CD4-positive, alpha-beta T cell (primary cell): ENCODE data around the gene CFAP107. TPM values are rescaled to one million over a fixed set of nuclear protein-coding genes. Genes with fewer than 3 reads are reported as not detected.
"Not testable (repeated sequence)": the region's sequence is repeated elsewhere in the genome, so short reads cannot be mapped to it uniquely, and the experiment has no call there.

Source experiments
- ATAC-seq: fragments of 200-7000 bp; cut with Tn5 transposase; one replicate; pipeline ENCODE4 v1.10.0; 2022; ENCODE audit warnings: mild to moderate bottlenecking; ENCODE audit not compliant: poor library complexity
- CTCF ChIA-PET: fragments of 350-600 bp; sonication (Branson Sonifier 250); formaldehyde crosslinking; loops from one replicate; lab custom pipeline; 2021; ENCODE audit warnings: antibody characterized with exemption, inconsistent platforms; lab: Charles Lee
- POLR2A ChIA-PET: fragments of 350-600 bp; sonication (Branson Sonifier 250); formaldehyde crosslinking; loops from one replicate; lab custom pipeline; 2021; ENCODE audit warnings: antibody characterized with exemption, inconsistent platforms; lab: Charles Lee
- DNase-seq, 14 experiments: peaks; one replicate each; pipeline ENCODE4 v3.0.0-alpha.2; 2013 to 2020; ENCODE audit warnings: mixed read lengths in 2 of 14
- H3K27ac ChIP-seq, 2 donors: one replicate each; pipeline versions ENCODE4 v1.5.1 to v1.7.0; 2013; ENCODE audit warnings: low read length in 2 of 2, low read depth in 1 of 2, mild to moderate bottlenecking in 1 of 2
- H3K27me3 ChIP-seq, 2 experiments: 1 replicate in 1 of 2; 2 replicates in 1 of 2; pipeline versions ENCODE4 v1.6.1 to v1.7.0; 2013; ENCODE audit warnings: low read length in 2 of 2, control low read depth in 1 of 2, mild to moderate bottlenecking in 1 of 2, moderate library complexity in 1 of 2; ENCODE audit not compliant: insufficient read depth in 2 of 2, control insufficient read depth in 1 of 2
- H3K36me3 ChIP-seq: one replicate; pipeline ENCODE4 v1.6.1; 2013; ENCODE audit warnings: low read length, control low read depth; ENCODE audit not compliant: insufficient read depth
- H3K4me1 ChIP-seq: one replicate; pipeline ENCODE4 v1.6.1; 2013; ENCODE audit warnings: low read length, control low read depth; ENCODE audit not compliant: insufficient read depth
- H3K4me3 ChIP-seq: one replicate; pipeline ENCODE4 v1.5.1; 2013; ENCODE audit warnings: mild to moderate bottlenecking, low read length, moderate library complexity
- H3K9me3 ChIP-seq, 2 experiments: 1 replicate in 1 of 2; 2 replicates in 1 of 2; pipeline versions ENCODE4 v1.6.1 to v1.7.0; 2013; ENCODE audit warnings: low read length in 2 of 2, mild to moderate bottlenecking in 2 of 2, control low read depth in 1 of 2, moderate library complexity in 1 of 2; ENCODE audit not compliant: control insufficient read depth in 1 of 2, insufficient read depth in 1 of 2
- H3K27ac Mint-ChIP-seq: one replicate; pipeline ENCODE4 v1.8.0; 2020; ENCODE audit warnings: mixed read lengths
- H3K27me3 Mint-ChIP-seq: one replicate; pipeline ENCODE4 v1.8.0; 2021; ENCODE audit warnings: mixed read lengths
- H3K36me3 Mint-ChIP-seq: one replicate; pipeline ENCODE4 v1.8.0; 2021; ENCODE audit warnings: low read depth, mixed read lengths
- H3K4me1 Mint-ChIP-seq: one replicate; pipeline ENCODE4 v1.8.0; 2021; ENCODE audit warnings: low read depth, mixed read lengths
- H3K4me3 Mint-ChIP-seq: one replicate; pipeline ENCODE4 v1.8.0; 2020; ENCODE audit warnings: mild to moderate bottlenecking, mixed read lengths
- H3K9me3 Mint-ChIP-seq: one replicate; pipeline ENCODE4 v1.8.0; 2020; ENCODE audit warnings: mixed read lengths
- intact Hi-C, 2 experiments: fragments of 100-400 bp; cut with DNase I in 1 of 2; cut with micrococcal nuclease in 1 of 2; formaldehyde crosslinking; loops; one replicate each; pipeline versions ENCODE4 v1.15.1 to v1.9.0; 2023 to 2025; cut with DNase I, micrococcal nuclease
- total RNA-seq, 174 experiments: library from RNA in 2 of 174; stranded (reverse) in 2 of 174; gene quantifications; one replicate each; pipeline ENCODE4 v1.2.3 and lab custom pipeline; 2021 to 2026
- TF ChIP-seq, protein P1 (sequence below): fragments of 200-600 bp; IDR thresholded peaks from one replicate; pipeline ENCODE4 v1.8.0; 2022; ENCODE audit warnings: antibody characterized with exemption, mild to moderate bottlenecking

Gene CFAP107
- total RNA-seq, 2 experiments from 2014 or later: not detected

DNA sequence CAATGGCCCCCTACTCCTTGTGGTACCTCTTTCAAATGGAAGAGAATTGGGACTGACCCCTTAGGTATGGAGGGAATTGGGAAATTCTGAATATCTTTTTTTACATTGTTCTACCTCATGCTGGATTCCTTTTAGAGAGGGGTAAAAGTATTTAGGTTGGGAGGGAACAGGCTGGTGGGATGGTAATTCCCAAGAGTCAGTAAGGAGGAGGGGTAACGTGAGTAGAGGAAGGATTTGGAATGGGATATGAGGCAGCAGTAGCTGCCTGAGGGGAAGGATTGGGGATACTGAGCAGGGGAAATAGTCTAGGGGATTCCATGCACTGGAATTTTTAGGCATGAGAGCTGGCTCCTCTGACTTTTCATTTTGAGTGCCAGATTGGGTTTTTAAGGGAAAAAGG is 33.9 kb upstream of the CFAP107 start:
- TF ChIP-seq, protein P1, sequence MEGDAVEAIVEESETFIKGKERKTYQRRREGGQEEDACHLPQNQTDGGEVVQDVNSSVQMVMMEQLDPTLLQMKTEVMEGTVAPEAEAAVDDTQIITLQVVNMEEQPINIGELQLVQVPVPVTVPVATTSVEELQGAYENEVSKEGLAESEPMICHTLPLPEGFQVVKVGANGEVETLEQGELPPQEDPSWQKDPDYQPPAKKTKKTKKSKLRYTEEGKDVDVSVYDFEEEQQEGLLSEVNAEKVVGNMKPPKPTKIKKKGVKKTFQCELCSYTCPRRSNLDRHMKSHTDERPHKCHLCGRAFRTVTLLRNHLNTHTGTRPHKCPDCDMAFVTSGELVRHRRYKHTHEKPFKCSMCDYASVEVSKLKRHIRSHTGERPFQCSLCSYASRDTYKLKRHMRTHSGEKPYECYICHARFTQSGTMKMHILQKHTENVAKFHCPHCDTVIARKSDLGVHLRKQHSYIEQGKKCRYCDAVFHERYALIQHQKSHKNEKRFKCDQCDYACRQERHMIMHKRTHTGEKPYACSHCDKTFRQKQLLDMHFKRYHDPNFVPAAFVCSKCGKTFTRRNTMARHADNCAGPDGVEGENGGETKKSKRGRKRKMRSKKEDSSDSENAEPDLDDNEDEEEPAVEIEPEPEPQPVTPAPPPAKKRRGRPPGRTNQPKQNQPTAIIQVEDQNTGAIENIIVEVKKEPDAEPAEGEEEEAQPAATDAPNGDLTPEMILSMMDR: no peak
- no peaks in the 10 kb centered on the region for H3K9me3 Mint-ChIP-seq
- H3K4me1 Mint-ChIP-seq: no peaks in the 10 kb centered on the region
- H3K36me3 Mint-ChIP-seq: no peaks in the 10 kb centered on the region
- peaks cover 16% of the 10 kb centered on the region for H3K27me3 Mint-ChIP-seq
- H3K4me3 Mint-ChIP-seq: no peak overlapping the region
- Histone ChIP-seq H3K4me1 (no peaks in the 10 kb centered on the region), H3K4me3 (no peak overlapping the region), H3K27me3 (peaks cover 0 to 4% of the 10 kb centered on the region in 2 experiments), H3K36me3 (no peaks in the 10 kb centered on the region), H3K27ac (no peak overlapping the region), H3K9me3 (no peaks in the 10 kb centered on the region)
- no peak for DNase-seq
- ChIA-PET POLR2A (no interaction called here), CTCF (no interaction called here)
- no peak overlapping the region for H3K27ac Mint-ChIP-seq
- no peak for ATAC-seq
- intact Hi-C loops: no loop called here

DNA sequence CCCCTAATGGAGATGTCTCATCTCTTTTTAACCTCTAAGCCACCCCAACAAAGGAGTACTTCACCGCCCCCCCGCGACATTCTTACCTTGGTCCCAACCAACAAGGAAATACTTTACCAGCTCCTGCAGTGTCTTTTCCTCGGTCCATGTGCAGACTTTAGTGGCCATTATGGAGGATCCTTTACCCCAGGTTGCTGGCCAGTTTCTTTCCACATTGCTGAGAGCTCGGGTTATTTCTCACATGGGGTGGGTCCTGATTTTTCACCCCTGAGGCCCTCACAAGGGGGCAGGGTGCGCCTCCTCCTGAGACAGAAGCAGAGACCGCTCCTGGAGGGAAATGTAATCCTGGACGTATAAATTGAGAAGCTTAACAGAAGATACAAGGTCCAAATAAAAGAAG is 33.1 kb upstream of the CFAP107 start:
- Histone ChIP-seq H3K4me3 (no peak overlapping the region), H3K4me1 (no peaks in the 10 kb centered on the region), H3K36me3 (no peaks in the 10 kb centered on the region), H3K27me3 (peaks cover 4 to 5% of the 10 kb centered on the region in 2 experiments), H3K27ac (no peak overlapping the region), H3K9me3 (no peaks in the 10 kb centered on the region)
- H3K9me3 Mint-ChIP-seq: no peaks in the 10 kb centered on the region
- H3K27me3 Mint-ChIP-seq: peaks cover 20% of the 10 kb centered on the region
- no peaks in the 10 kb centered on the region for H3K4me1 Mint-ChIP-seq
- no peak for DNase-seq
- H3K4me3 Mint-ChIP-seq: no peak overlapping the region
- ATAC-seq: no peak
- no peaks in the 10 kb centered on the region for H3K36me3 Mint-ChIP-seq
- ChIA-PET CTCF (no interaction called here), POLR2A (no interaction called here)
- no peak overlapping the region for H3K27ac Mint-ChIP-seq
- TF ChIP-seq, protein P1: no peak
- intact Hi-C loops: no loop called here

DNA sequence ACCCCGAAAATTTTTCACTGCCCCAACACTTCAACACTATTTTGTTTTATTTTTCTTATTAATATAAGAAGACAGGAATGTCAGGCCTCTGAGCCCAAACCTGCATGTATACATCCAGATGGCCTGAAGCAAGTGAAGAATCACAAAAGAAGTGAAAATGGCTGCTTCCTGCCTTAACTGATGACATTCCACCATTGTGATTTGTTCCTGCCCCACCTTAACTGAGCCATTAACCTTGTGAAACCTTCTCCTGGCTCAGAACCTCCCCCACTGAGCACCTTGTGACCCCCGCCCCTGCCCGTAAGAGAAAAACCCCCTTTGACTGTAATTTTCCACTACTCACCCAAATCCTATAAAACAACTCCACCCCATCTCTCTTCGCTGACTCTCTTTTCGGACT is 32.3 kb upstream of the CFAP107 start:
- ATAC-seq, intact Hi-C loops: not testable (repeated sequence)

DNA sequence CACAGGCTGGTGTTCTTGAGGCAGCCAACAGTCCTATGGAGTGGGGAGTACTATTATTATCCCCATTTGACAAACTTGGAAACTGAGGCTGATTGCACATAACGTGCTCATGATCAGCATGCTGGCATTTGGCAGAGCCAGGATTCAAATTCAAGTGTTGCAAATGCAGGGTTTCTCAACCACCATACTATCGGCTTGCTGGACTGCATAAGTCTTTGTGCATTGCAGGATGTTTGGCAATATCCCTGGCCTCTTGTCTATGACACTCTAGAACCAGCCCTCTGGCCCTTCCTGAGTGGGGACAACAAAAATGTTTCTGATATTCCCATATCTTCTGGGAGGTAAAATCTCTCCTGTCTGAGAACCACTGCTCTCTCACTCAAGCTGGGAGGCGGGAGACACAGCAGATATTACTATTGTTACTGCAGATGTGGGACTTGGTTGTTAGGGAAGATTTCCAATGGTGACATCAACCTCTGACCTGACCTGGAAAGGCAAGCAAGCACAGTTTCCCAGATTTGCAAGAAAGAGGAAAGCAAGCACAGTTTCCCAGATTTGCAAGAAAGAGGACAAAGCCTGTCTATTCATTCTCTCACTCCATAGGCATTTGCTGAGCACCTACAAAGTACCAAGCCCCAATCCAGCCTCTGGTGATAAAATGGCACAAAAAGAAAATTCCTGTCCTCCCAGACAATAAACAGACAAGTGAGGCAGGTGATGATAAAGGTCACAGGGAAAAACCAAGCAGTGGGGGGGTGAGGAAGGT is 31.1 kb upstream of the CFAP107 start:
- H3K27ac Mint-ChIP-seq: no peak overlapping the region
- no peak overlapping the region for H3K27ac ChIP-seq
- intact Hi-C loops: no loop called here
- ATAC-seq: no peak
- no peak overlapping the region for H3K4me3 ChIP-seq
- no peaks in the 10 kb centered on the region for H3K4me1 ChIP-seq
- H3K4me1 Mint-ChIP-seq: no peaks in the 10 kb centered on the region
- CTCF ChIA-PET: no interaction called here
- H3K36me3 Mint-ChIP-seq: no peaks in the 10 kb centered on the region
- peaks cover 27% of the 10 kb centered on the region for H3K27me3 Mint-ChIP-seq
- no peaks in the 10 kb centered on the region for H3K36me3 ChIP-seq
- no peaks in the 10 kb centered on the region for H3K9me3 ChIP-seq
- POLR2A ChIA-PET: no interaction called here
- no peak overlapping the region for H3K4me3 Mint-ChIP-seq
- H3K9me3 Mint-ChIP-seq: no peaks in the 10 kb centered on the region
- no peak for DNase-seq
- TF ChIP-seq, protein P1: no peak
- H3K27me3 ChIP-seq: peaks cover 4 to 5% of the 10 kb centered on the region in 2 experiments

More for the DNA sequence above, 32.3 kb upstream of the CFAP107 start:
- H3K27me3 ChIP-seq, H3K36me3 ChIP-seq, H3K4me3 ChIP-seq, H3K4me1 ChIP-seq, CTCF ChIA-PET, H3K27ac ChIP-seq, H3K4me3 Mint-ChIP-seq, H3K27ac Mint-ChIP-seq, DNase-seq, H3K9me3 ChIP-seq, H3K36me3 Mint-ChIP-seq, H3K9me3 Mint-ChIP-seq, POLR2A ChIA-PET, H3K4me1 Mint-ChIP-seq: not testable (repeated sequence)
- H3K27me3 Mint-ChIP-seq: peaks cover 20% of the 10 kb centered on the region
